BJ (cell line): ENCODE results near the gene RGL1. TPM values are rescaled to one million over a fixed set of nuclear protein-coding genes. Genes with fewer than 3 reads are reported as not detected.

Source experiments
- CTCF ChIA-PET: fragments of 350-600 bp; formaldehyde crosslinking; extraction: SDS; loops from one replicate; lab custom pipeline; 2021; ENCODE audit warnings: antibody characterized with exemption, inconsistent platforms; lab: Yijun Ruan, JAX
- POLR2A ChIA-PET: fragments of 300-600 bp; sonication (Branson Sonifier 250); formaldehyde crosslinking; extraction: SDS; loops from one replicate; lab custom pipeline; 2021; ENCODE audit warnings: antibody characterized with exemption; lab: Charles Lee
- DNase-seq: peaks from one replicate; pipeline ENCODE4 v3.0.0-alpha.2; 2011; ENCODE audit warnings: low read depth
- H3K27me3 ChIP-seq: 2 replicates; pipeline ENCODE4 v1.6.0; 2011; ENCODE audit warnings: low read length; ENCODE audit not compliant: control insufficient read depth, insufficient read depth
- H3K36me3 ChIP-seq: 2 replicates; pipeline ENCODE4 v1.5.1; 2011; ENCODE audit warnings: low read length; ENCODE audit not compliant: control insufficient read depth, insufficient read depth
- H3K4me3 ChIP-seq: 2 replicates; pipeline ENCODE4 v1.5.1; 2011; ENCODE audit warnings: low read depth, mild to moderate bottlenecking, control low read depth, low read length
- CTCF ChIP-seq: IDR thresholded peaks from 2 replicates; pipeline ENCODE4 v1.5.1; 2011; ENCODE audit warnings: low read depth, mild to moderate bottlenecking, control low read depth, inconsistent platforms, low read length, moderate library complexity; ENCODE audit not compliant: insufficient read depth
- polyA plus RNA-seq: library from polyadenylated mRNA; depleted of rRNA; stranded (reverse); fragments of >200 nt; gene quantifications from 2 replicates; pipeline ENCODE4 v1.2.3, GENCODE V29; 2011

Gene RGL1
- polyA plus RNA-seq, 1 experiment = 9.7 TPM

- ChIA-PET POLR2A (no interaction called here), CTCF (interaction anchor here (0.5 to 1.5 kb wide), 3 partner anchors 11 to 126 kb away, joined by 3 to 4 read pairs (median 3); no protein-coding TSS in a partner anchor)
- no peaks in the 10 kb centered on the region for H3K27me3 ChIP-seq
- H3K4me3 ChIP-seq = no peak overlapping the region
- no peak for TF ChIP-seq CTCF
- DNase-seq = no peak
- H3K36me3 ChIP-seq = no peaks in the 10 kb centered on the region; the same call in 1 of the 2 replicates
Measured at GRCh38 chr1:183859119-183859518, 54.2 kb downstream of the RGL1 start.

GRCh38 chr1:183859831-183860230 lies 54.9 kb downstream of the RGL1 start:
- Histone ChIP-seq H3K36me3 (no peaks in the 10 kb centered on the region; the same call in 1 of the 2 replicates), H3K4me3 (no peak overlapping the region), H3K27me3 (no peaks in the 10 kb centered on the region)
- ChIA-PET CTCF (interaction anchor here (1.5 kb wide), 1 partner anchor 11 kb away, joined by 4 read pairs; no protein-coding TSS in a partner anchor), POLR2A (no interaction called here)
- no peak for TF ChIP-seq CTCF
- no peak for DNase-seq

GRCh38 chr1:183862967-183863366 lies 58.0 kb downstream of the RGL1 start:
- POLR2A ChIA-PET = no interaction called here
- H3K27me3 ChIP-seq = no peaks in the 10 kb centered on the region
- H3K36me3 ChIP-seq = no peaks in the 10 kb centered on the region; the same call in 1 of the 2 replicates
- CTCF ChIA-PET = no interaction called here
- no peak overlapping the region for H3K4me3 ChIP-seq
- no peak for TF ChIP-seq CTCF
- no peak for DNase-seq

- Histone ChIP-seq H3K27me3 (no peaks in the 10 kb centered on the region), H3K4me3 (no peak overlapping the region), H3K36me3 (no peaks in the 10 kb centered on the region; the same call in 1 of the 2 replicates)
- no peak for TF ChIP-seq CTCF
- ChIA-PET CTCF (no interaction called here), POLR2A (no interaction called here)
- DNase-seq = no peak
Measured at GRCh38 chr1:183863852-183864251, 58.9 kb downstream of the RGL1 start.

GRCh38 chr1:183864611-183865010 lies 59.7 kb downstream of the RGL1 start:
- ChIA-PET CTCF (interaction anchor here (0.7 to 1.0 kb wide), 2 partner anchors 23 to 51 kb away, joined by 4 read pairs; no protein-coding TSS in a partner anchor), POLR2A (no interaction called here)

More at GRCh38 chr1:183864611-183865010, 59.7 kb downstream of the RGL1 start:
- TF ChIP-seq CTCF = no peak
- no peak overlapping the region for H3K4me3 ChIP-seq
- H3K27me3 ChIP-seq = no peaks in the 10 kb centered on the region
- no peaks in the 10 kb centered on the region; the same call in 1 of the 2 replicates for H3K36me3 ChIP-seq
- DNase-seq = no peak
